Activated T-cell treated with anti-CD3 and anti-CD28 coated beads, Interleukin-2, amount 50 U/mL, for 4 hours (primary cell): ENCODE measurements around the gene IFNGR1. TPM values are rescaled to one million over a fixed set of nuclear protein-coding genes. Genes with fewer than 3 reads are reported as not detected.

Experiments
- ATAC-seq, 2 donors: fragments of 200-7000 bp; cut with Tn5 transposase; one replicate each; pipeline ENCODE4 v1.10.0; 2021
- DNase-seq: peaks from one replicate; pipeline ENCODE4 v3.0.0-alpha.2; 2020
- H3K27me3 Mint-ChIP-seq: one replicate; pipeline ENCODE4 v1.8.0; 2021; ENCODE audit warnings: low read depth, mixed read lengths
- H3K36me3 Mint-ChIP-seq: one replicate; pipeline ENCODE4 v1.8.0; 2022; ENCODE audit warnings: mixed read lengths; ENCODE audit not compliant: insufficient read depth
- H3K4me1 Mint-ChIP-seq: one replicate; pipeline ENCODE4 v1.8.0; 2021; ENCODE audit warnings: low read depth, mixed read lengths
- H3K4me3 Mint-ChIP-seq: one replicate; pipeline ENCODE4 v1.8.0; 2021; ENCODE audit warnings: mild to moderate bottlenecking, moderate library complexity, mixed read lengths
- H3K9me3 Mint-ChIP-seq: one replicate; pipeline ENCODE4 v1.8.0; 2021; ENCODE audit warnings: mixed read lengths
- total RNA-seq, 3 donors: library from RNA; stranded (reverse); gene quantifications; one replicate each; pipeline ENCODE4 v1.2.1, GENCODE V29; 2021

IFNGR1 gene
- total RNA-seq, 3 donors from 2014 or later: 8.9 to 12.0 (median 11.9) TPM

DNA sequence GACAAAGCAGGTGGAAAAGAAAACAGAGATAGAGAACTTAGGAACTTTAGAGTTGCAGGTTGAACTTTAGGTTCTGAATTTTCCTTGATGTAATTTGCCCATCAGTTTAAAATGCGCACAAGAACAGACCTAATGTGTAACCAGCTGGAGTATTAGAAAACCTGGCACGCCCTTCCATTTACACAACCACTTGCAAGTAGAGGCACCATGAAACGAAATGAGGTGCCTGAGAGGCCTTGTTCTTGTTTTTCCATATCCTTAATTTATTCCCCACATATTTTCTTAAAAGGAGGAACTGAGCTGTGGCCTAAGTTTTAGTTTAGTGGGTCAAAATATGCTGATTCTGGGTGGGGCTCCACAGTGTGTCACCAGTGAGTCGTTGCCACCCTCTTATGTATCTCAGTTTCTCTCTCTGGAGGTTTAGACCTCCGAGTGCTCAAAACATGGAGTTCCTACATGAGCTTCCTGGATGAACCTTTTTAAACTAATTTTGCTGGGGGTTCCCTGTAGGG lies 28.5 kb downstream of the IFNGR1 start:
- H3K4me1 Mint-ChIP-seq: peaks cover under 1% of the 10 kb centered on the region
- DNase-seq: no peak
- peaks cover 4% of the 10 kb centered on the region for H3K27me3 Mint-ChIP-seq
- H3K4me3 Mint-ChIP-seq: no peak overlapping the region
- peaks cover 3% of the 10 kb centered on the region for H3K9me3 Mint-ChIP-seq
- peaks cover 2% of the 10 kb centered on the region for H3K36me3 Mint-ChIP-seq
- ATAC-seq: no peak

DNA sequence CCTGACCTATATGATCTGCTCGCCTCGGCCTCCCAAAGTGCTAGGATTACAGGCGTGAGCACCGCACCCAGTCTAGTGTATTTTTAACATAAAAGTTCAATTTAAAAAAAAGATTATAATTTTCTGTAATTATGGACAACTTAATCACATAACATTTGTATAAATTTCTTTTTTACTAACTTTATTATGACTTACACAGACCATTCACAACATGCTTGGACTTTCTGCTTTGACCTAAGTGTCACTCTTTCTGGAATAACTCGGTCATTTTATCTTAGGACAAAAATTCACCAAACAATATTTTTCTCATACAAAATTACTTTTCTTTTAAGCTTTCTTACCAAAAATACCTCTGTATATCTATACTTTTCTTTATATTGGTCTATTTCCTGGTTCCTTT lies 30.3 kb downstream of the IFNGR1 start:
- Mint-ChIP-seq H3K36me3 (peaks cover 4% of the 10 kb centered on the region), H3K9me3 (peaks cover 8% of the 10 kb centered on the region), H3K27me3 (peaks cover 4% of the 10 kb centered on the region), H3K4me1 (no peaks in the 10 kb centered on the region), H3K4me3 (no peak overlapping the region)
- no peak for ATAC-seq
- DNase-seq: no peak

DNA sequence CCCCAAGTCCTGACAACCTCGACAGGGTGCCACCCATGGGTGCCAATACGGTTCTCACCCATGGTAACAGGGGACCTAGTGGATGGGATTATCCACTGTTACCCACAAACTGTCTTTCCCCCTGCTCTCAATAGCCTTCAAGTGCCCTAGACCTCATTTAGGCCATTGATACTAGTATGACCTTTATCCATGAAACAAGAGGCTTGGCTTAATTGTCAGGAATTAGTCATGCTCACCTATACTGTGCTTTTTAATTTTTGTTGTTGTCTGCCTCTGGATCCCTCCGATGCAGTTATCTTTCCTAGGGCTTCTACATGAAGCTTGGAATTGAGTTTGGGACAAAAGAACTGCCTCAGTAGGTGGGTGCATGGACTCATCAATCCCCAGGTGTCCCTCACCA lies 33.9 kb downstream of the IFNGR1 start:
- Mint-ChIP-seq H3K4me3 (no peak overlapping the region), H3K9me3 (peaks cover 21% of the 10 kb centered on the region), H3K27me3 (peaks cover 4% of the 10 kb centered on the region), H3K4me1 (no peaks in the 10 kb centered on the region), H3K36me3 (peaks cover 4% of the 10 kb centered on the region)
- no peak for ATAC-seq
- no peak for DNase-seq

- peaks cover 2% of the 10 kb centered on the region for H3K36me3 Mint-ChIP-seq
- H3K9me3 Mint-ChIP-seq: peaks cover 21% of the 10 kb centered on the region
- DNase-seq (no peak), ATAC-seq (no peak)
- no peak overlapping the region for H3K4me3 Mint-ChIP-seq
- H3K4me1 Mint-ChIP-seq: no peaks in the 10 kb centered on the region
- peaks cover 4% of the 10 kb centered on the region for H3K27me3 Mint-ChIP-seq
Observed at GRCh38 chr6:137182654-137183073, 36.5 kb downstream of the IFNGR1 start.

GRCh38 chr6:137181891-137182653 lies 37.1 kb downstream of the IFNGR1 start:
- Mint-ChIP-seq H3K4me1 (no peaks in the 10 kb centered on the region), H3K4me3 (no peak overlapping the region), H3K36me3 (peaks cover 2% of the 10 kb centered on the region), H3K27me3 (peaks cover 4% of the 10 kb centered on the region), H3K9me3 (peaks cover 21% of the 10 kb centered on the region)
- ATAC-seq (no peak), DNase-seq (no peak)

DNA sequence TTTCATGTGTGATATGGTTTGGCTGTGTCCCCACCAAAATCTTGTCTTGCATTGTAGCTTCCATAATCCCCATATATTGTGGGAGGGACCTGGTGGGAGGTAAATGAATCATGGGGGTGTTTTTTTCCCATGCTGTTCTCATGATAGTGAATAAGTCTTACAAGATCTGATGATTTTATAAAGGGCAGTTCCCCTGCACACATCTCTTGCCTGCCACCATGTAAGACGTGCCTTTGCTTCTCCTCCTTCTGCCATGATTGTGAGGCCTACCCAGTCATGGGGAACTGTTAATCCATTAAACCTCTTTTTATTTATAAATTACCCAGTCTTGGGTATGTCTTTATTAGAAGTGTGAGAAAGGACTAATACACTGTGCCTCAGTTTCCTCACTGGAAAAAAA lies 41.6 kb downstream of the IFNGR1 start:
- DNase-seq (no peak), ATAC-seq (no peak)
- Mint-ChIP-seq H3K4me3 (no peak overlapping the region), H3K36me3 (no peaks in the 10 kb centered on the region), H3K27me3 (no peaks in the 10 kb centered on the region), H3K9me3 (peaks cover 6% of the 10 kb centered on the region), H3K4me1 (no peaks in the 10 kb centered on the region)

GRCh38 chr6:137176729-137177128 lies 42.5 kb downstream of the IFNGR1 start:
- Mint-ChIP-seq H3K4me3 (no peak overlapping the region), H3K27me3 (no peaks in the 10 kb centered on the region), H3K9me3 (no peaks in the 10 kb centered on the region), H3K36me3 (no peaks in the 10 kb centered on the region), H3K4me1 (no peaks in the 10 kb centered on the region)
- DNase-seq (no peak), ATAC-seq (no peak)

DNA sequence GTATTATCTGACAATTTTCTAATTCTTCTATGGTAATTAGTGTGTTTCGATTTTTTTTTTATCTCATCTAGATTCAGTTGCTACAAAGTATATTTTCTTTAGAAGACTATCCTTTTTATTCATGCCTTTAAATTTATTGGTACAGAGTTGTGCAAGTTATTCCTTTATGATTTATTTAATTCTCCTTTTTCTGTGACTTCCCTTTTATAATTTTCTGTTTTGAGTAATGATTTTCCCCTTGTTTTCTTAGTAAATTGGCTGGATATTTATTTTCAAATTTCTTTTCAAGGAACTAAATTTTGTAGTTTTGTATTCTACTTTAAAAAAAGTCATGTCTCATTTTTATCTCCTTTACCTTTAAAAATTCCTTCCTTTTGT lies 43.3 kb downstream of the IFNGR1 start:
- ATAC-seq (no peak), DNase-seq (no peak)
- Mint-ChIP-seq H3K36me3 (no peaks in the 10 kb centered on the region), H3K4me3 (no peak overlapping the region), H3K9me3 (no peaks in the 10 kb centered on the region), H3K4me1 (peaks cover 3% of the 10 kb centered on the region), H3K27me3 (no peaks in the 10 kb centered on the region)

GRCh38 chr6:137175157-137175867 lies 43.9 kb downstream of the IFNGR1 start:
- Mint-ChIP-seq H3K9me3 (no peaks in the 10 kb centered on the region), H3K4me3 (no peak overlapping the region), H3K4me1 (peaks cover 7% of the 10 kb centered on the region), H3K27me3 (no peaks in the 10 kb centered on the region), H3K36me3 (no peaks in the 10 kb centered on the region)
- ATAC-seq (no peak), DNase-seq (no peak)

- no peaks in the 10 kb centered on the region for H3K36me3 Mint-ChIP-seq
- DNase-seq: no peak
Observed at GRCh38 chr6:137173501-137173900, 45.7 kb downstream of the IFNGR1 start, which contains the start of gene IL22RA2. TSS of gene IL22RA2 (minus strand) at chr6:137173644. CDS start at chr6:137161749, 11,895 bp downstream.

GRCh38 chr6:137172734-137173431 lies 46.3 kb downstream of the IFNGR1 start:
- ATAC-seq (no peak), DNase-seq (no peak)
- H3K9me3 Mint-ChIP-seq: no peaks in the 10 kb centered on the region
- no peaks in the 10 kb centered on the region for H3K27me3 Mint-ChIP-seq
- no peaks in the 10 kb centered on the region for H3K36me3 Mint-ChIP-seq
- H3K4me1 Mint-ChIP-seq: peaks cover 10% of the 10 kb centered on the region
- H3K4me3 Mint-ChIP-seq: no peak overlapping the region

More at GRCh38 chr6:137173501-137173900, 45.7 kb downstream of the IFNGR1 start, which contains the start of gene IL22RA2:
- H3K27me3 Mint-ChIP-seq: no peaks in the 10 kb centered on the region
- H3K4me3 Mint-ChIP-seq: no peak within 1 kb of the TSS
- H3K4me1 Mint-ChIP-seq: peaks cover 7% of the 10 kb centered on the region
- ATAC-seq: no peak
- no peaks in the 10 kb centered on the region for H3K9me3 Mint-ChIP-seq

- peaks cover 10% of the 10 kb centered on the region for H3K4me1 Mint-ChIP-seq
- no peak for DNase-seq
Observed at GRCh38 chr6:137171824-137172733, 47.1 kb downstream of the IFNGR1 start.

GRCh38 chr6:137171053-137171374 lies 48.2 kb downstream of the IFNGR1 start:
- DNase-seq (no peak), ATAC-seq (no peak)
- H3K36me3 Mint-ChIP-seq: no peaks in the 10 kb centered on the region
- peaks cover 14% of the 10 kb centered on the region for H3K4me1 Mint-ChIP-seq
- H3K9me3 Mint-ChIP-seq: no peaks in the 10 kb centered on the region
- no peak overlapping the region for H3K4me3 Mint-ChIP-seq
- H3K27me3 Mint-ChIP-seq: no peaks in the 10 kb centered on the region

More at GRCh38 chr6:137171824-137172733, 47.1 kb downstream of the IFNGR1 start:
- H3K9me3 Mint-ChIP-seq: no peaks in the 10 kb centered on the region
- H3K27me3 Mint-ChIP-seq: no peaks in the 10 kb centered on the region
- no peak overlapping the region for H3K4me3 Mint-ChIP-seq
- H3K36me3 Mint-ChIP-seq: no peaks in the 10 kb centered on the region
- ATAC-seq: no peak
